Heart left ventricle (tissue), 13 donors: ENCODE results near the gene SETD1A.

Experiments used
- CTCF ChIP-seq, 12 donors: fragments of 200-600 bp; sonication (generic) in 4 of 12; IDR thresholded peaks; one replicate each; pipeline versions ENCODE4 v1.5.0 to v1.8.0; 2018 to 2022; ENCODE audit warnings: antibody characterized with exemption in 12 of 12, mild to moderate bottlenecking in 5 of 12
- POLR2A ChIP-seq, 2 donors: fragments of 450-650 bp; IDR thresholded peaks; one replicate each; pipeline ENCODE4 v1.6.1; 2017; ENCODE audit warnings: antibody characterized with exemption in 2 of 2, mild to moderate bottlenecking in 2 of 2, moderate library complexity in 2 of 2
- donor health status: ischemic (EF 13 %, LVEDD 7.1; RV severe dilation, severe dysfunction).
- donor health status: DM: no; HTN: yes; CAD: no.
- donor health status: DM: no; HTN: no; CAD: no.
- donor health status: ischemic (EF 25% LVEDD 6.9; RV normal size, moderate dysfunction).
- donor health status: ischemic (EF 25% LVEDD 5.7; RV mildly dilated, moderate dysfunction).
- donor health status: ischemic (EF 35%, LVEDD 5.7; RV mildly dilated, moderate dysfunction).
- donor health status: nonischemic (EF 11% LVEDD 7.7; RV severe dilation, severe dysfunction).
- donor health status: DM: yes; HTN: yes; CAD: no.
- donor health status: PGD.
- donor health status: ischemic (EF 29% LVEDD 5.4; RV normal size, mild dysfunction).
- donor health status: nonischemic (EF 23%, LVEDD 6.1; RV moderate dilation, normal function).

GRCh38 chr16:31006589-31006988 lies 49.0 kb downstream of the SETD1A start:
- TF ChIP-seq POLR2A (IDR thresholded peaks at IDR 0.05): no peak
- no peak for TF ChIP-seq CTCF (IDR thresholded peaks at IDR 0.05)
